Peyer's patch (tissue), 4 donors: ENCODE data around the gene PIP5K1C.

Source experiments
- POLR2A ChIP-seq, 2 donors: fragments of 450-650 bp; IDR thresholded peaks; one replicate each; pipeline ENCODE4 v1.5.1; 2017; ENCODE audit warnings: antibody characterized with exemption in 2 of 2, mild to moderate bottlenecking in 2 of 2, moderate library complexity in 2 of 2
- TF ChIP-seq, protein P1 (sequence below), 6 experiments: fragments of 450-650 bp in 4 of 6; fragments of 200-600 bp in 2 of 6; sonication (generic) in 1 of 6; IDR thresholded peaks; one replicate each; pipeline ENCODE4 v1.5.1; 2017 to 2019; ENCODE audit warnings: antibody characterized with exemption in 6 of 6, mild to moderate bottlenecking in 3 of 6, moderate library complexity in 1 of 6

DNA sequence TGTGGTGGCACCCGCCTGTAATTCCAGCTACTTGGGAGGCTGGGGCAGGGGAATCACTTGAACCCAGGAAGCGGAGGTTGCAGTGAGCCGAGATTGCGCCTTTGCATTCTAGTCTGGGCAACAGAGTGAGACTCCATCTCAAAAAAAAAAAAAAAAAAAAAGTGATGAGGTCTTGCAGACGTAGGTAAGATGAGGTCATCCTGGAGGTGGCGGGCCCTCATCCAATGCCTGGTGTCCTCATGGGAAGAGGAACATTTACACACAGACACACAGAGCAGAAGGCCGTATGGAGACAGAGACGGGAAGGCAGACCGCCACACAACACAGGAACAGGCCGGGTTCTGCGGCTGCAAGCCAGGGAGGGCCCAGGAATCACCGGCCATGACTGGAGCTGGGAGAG is 78.0 kb downstream of the PIP5K1C start:
- TF ChIP-seq, protein P1, sequence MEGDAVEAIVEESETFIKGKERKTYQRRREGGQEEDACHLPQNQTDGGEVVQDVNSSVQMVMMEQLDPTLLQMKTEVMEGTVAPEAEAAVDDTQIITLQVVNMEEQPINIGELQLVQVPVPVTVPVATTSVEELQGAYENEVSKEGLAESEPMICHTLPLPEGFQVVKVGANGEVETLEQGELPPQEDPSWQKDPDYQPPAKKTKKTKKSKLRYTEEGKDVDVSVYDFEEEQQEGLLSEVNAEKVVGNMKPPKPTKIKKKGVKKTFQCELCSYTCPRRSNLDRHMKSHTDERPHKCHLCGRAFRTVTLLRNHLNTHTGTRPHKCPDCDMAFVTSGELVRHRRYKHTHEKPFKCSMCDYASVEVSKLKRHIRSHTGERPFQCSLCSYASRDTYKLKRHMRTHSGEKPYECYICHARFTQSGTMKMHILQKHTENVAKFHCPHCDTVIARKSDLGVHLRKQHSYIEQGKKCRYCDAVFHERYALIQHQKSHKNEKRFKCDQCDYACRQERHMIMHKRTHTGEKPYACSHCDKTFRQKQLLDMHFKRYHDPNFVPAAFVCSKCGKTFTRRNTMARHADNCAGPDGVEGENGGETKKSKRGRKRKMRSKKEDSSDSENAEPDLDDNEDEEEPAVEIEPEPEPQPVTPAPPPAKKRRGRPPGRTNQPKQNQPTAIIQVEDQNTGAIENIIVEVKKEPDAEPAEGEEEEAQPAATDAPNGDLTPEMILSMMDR (IDR thresholded peaks at IDR 0.05) = no peak
- no peak for TF ChIP-seq POLR2A (IDR thresholded peaks at IDR 0.05)
